Hepatocyte (in vitro differentiated cells): ENCODE data around the gene UBR2. TPM values are rescaled to one million over a fixed set of nuclear protein-coding genes. Genes with fewer than 3 reads are reported as not detected.

Source experiments
- DNase-seq: peaks from one replicate; pipeline ENCODE4 v3.0.0-alpha.2; 2016; ENCODE audit warnings: low spot score
- H2AFZ ChIP-seq: fragments of 200-600 bp; sonication (generic); 2 replicates; pipeline ENCODE4 v1.6.0; 2016; ENCODE audit warnings: antibody characterized with exemption, mild to moderate bottlenecking
- H3K27ac ChIP-seq: fragments of 200-600 bp; sonication (generic); 2 replicates; pipeline ENCODE4 v1.5.1; 2016; ENCODE audit warnings: mild to moderate bottlenecking
- H3K27me3 ChIP-seq: fragments of 200-600 bp; sonication (generic); 2 replicates; pipeline ENCODE4 v1.6.1; 2016
- H3K36me3 ChIP-seq: fragments of 200-600 bp; sonication (generic); replicated peaks from 2 replicates; pipeline ENCODE4 v1.5.1; 2016; ENCODE audit warnings: low read depth; ENCODE audit not compliant: insufficient read depth
- H3K4me1 ChIP-seq: fragments of 200-600 bp; sonication (generic); 2 replicates; pipeline ENCODE4 v1.5.1; 2016; ENCODE audit warnings: mild to moderate bottlenecking, moderate library complexity; ENCODE audit not compliant: insufficient read depth
- H3K4me2 ChIP-seq: fragments of 200-600 bp; sonication (generic); 2 replicates; pipeline ENCODE4 v1.6.0; 2016
- H3K4me3 ChIP-seq: fragments of 200-600 bp; sonication (generic); 2 replicates; pipeline ENCODE4 v1.5.1; 2016; ENCODE audit warnings: mild to moderate bottlenecking
- H3K79me2 ChIP-seq: fragments of 200-600 bp; sonication (generic); 2 replicates; pipeline ENCODE4 v1.6.0; 2017; ENCODE audit warnings: mild to moderate bottlenecking
- H3K9me2 ChIP-seq: fragments of 200-600 bp; sonication (generic); replicated peaks from 2 replicates; pipeline ENCODE4 v1.6.0; 2017; ENCODE audit warnings: mild to moderate bottlenecking; ENCODE audit not compliant: insufficient read depth
- H3K9me3 ChIP-seq: fragments of 200-600 bp; sonication (generic); 2 replicates; pipeline ENCODE4 v1.5.1; 2016; ENCODE audit warnings: low read depth, mild to moderate bottlenecking
- H4K20me1 ChIP-seq: fragments of 200-600 bp; sonication (generic); 2 replicates; pipeline ENCODE4 v1.6.0; 2016; ENCODE audit warnings: mild to moderate bottlenecking; ENCODE audit not compliant: insufficient read depth, poor library complexity, severe bottlenecking
- CTCF ChIP-seq: fragments of 200-600 bp; sonication (generic); IDR thresholded peaks from 2 replicates; pipeline ENCODE4 v1.5.1; 2016; ENCODE audit warnings: antibody characterized with exemption, mild to moderate bottlenecking; ENCODE audit not compliant: poor library complexity
- EZH2 ChIP-seq: fragments of 200-600 bp; sonication (generic); IDR thresholded peaks from 2 replicates; pipeline ENCODE4 v1.6.1; 2016; ENCODE audit warnings: antibody characterized with exemption, mild to moderate bottlenecking, borderline replicate concordance
- EZH2phosphoT487 ChIP-seq: fragments of 200-600 bp; sonication (generic); IDR thresholded peaks from one replicate; pipeline ENCODE4 v1.6.1; 2018; ENCODE audit warnings: antibody characterized with exemption, mild to moderate bottlenecking, low read depth, moderate library complexity; ENCODE audit not compliant: unreplicated experiment, severe bottlenecking
- WGBS: methylation state at CpG from one replicate; pipeline ENCODE4 v1.1.6; 2016; ENCODE audit warnings: low lambda C conversion rate; ENCODE audit errors: missing lambda C conversion rate; 5-methylcytosine and 5-hydroxymethylcytosine counted together
- polyA plus RNA-seq: library from polyadenylated mRNA; unstranded; fragments of >200 nt; fragmentation: Nextera tagmentation; extraction: Ambion mirVana; gene quantifications from 2 replicates; pipeline ENCODE4 v1.2.1, GENCODE V29; 2016
- total RNA-seq: library from RNA; depleted of rRNA; stranded (reverse); fragments of >200 nt; gene quantifications from 2 replicates; pipeline ENCODE4 v1.2.3, GENCODE V29; 2014

Gene UBR2
- total and polyA plus RNA-seq, 2 experiments from 2014 or later = 8.1 to 24.4 TPM

GRCh38 chr6:42644211-42644610 lies 80.4 kb downstream of the UBR2 start:
- Histone ChIP-seq H3K36me3 (no peaks in the 10 kb centered on the region), H3K4me3 (no peak overlapping the region), H4K20me1 (no peaks in the 10 kb centered on the region), H3K4me1 (no peaks in the 10 kb centered on the region), H3K27me3 (no peaks in the 10 kb centered on the region), H3K9me2 (no peaks in the 10 kb centered on the region), H3K9me3 (no peaks in the 10 kb centered on the region), H2AFZ (no peak overlapping the region), H3K79me2 (no peaks in the 10 kb centered on the region), H3K27ac (no peak overlapping the region), H3K4me2 (no peak overlapping the region)
- WGBS = 78% methylated on average over 3 of the region's 3 CpGs
- no peak for DNase-seq
- TF ChIP-seq EZH2phosphoT487 (no peak), EZH2 (no peak), CTCF (no peak)

GRCh38 chr6:42652024-42652746 lies 88.4 kb downstream of the UBR2 start:
- H3K9me3 ChIP-seq = no peaks in the 10 kb centered on the region
- H4K20me1 ChIP-seq = no peaks in the 10 kb centered on the region
- TF ChIP-seq CTCF = no peak
- no peaks in the 10 kb centered on the region for H3K9me2 ChIP-seq
- no peaks in the 10 kb centered on the region for H3K36me3 ChIP-seq
- no peaks in the 10 kb centered on the region for H3K79me2 ChIP-seq
- H3K27me3 ChIP-seq = no peaks in the 10 kb centered on the region
- 92% methylated on average over 5 of the region's 5 CpGs for WGBS
- no peak for DNase-seq
- H2AFZ ChIP-seq = no peak overlapping the region
- no peak overlapping the region for H3K4me2 ChIP-seq
- no peaks in the 10 kb centered on the region for H3K4me1 ChIP-seq
- no peak overlapping the region for H3K4me3 ChIP-seq
- no peak overlapping the region for H3K27ac ChIP-seq

GRCh38 chr6:42653851-42654250 lies 90.0 kb downstream of the UBR2 start:
- no peaks in the 10 kb centered on the region for H3K27me3 ChIP-seq
- H3K27ac ChIP-seq = no peak overlapping the region
- H3K36me3 ChIP-seq = no peaks in the 10 kb centered on the region
- H3K9me2 ChIP-seq = no peaks in the 10 kb centered on the region
- no peaks in the 10 kb centered on the region for H3K79me2 ChIP-seq
- H3K4me1 ChIP-seq = no peaks in the 10 kb centered on the region
- WGBS = 89% methylated on average over 5 of the region's 5 CpGs
- H4K20me1 ChIP-seq = no peaks in the 10 kb centered on the region
- H3K4me2 ChIP-seq = no peak overlapping the region
- H2AFZ ChIP-seq = no peak overlapping the region
- TF ChIP-seq EZH2phosphoT487 = no peak
- no peak for TF ChIP-seq CTCF
- no peak for TF ChIP-seq EZH2
- DNase-seq = no peak
- no peaks in the 10 kb centered on the region for H3K9me3 ChIP-seq
- H3K4me3 ChIP-seq = no peak overlapping the region
